Endothelial cell of umbilical vein (primary cell): ENCODE results near the gene POLR2L. TPM values are rescaled to one million over a fixed set of nuclear protein-coding genes. Genes with fewer than 3 reads are reported as not detected.

ENCODE experiments used
- BruUV-seq: library from RNA; stranded (reverse); fragments of 400-500 nt; replicated peaks from 2 replicates; lab custom pipeline; 2021; lab: Mats Ljungman, UMichigan
- CTCF ChIA-PET: fragments of 300-600, 350-600 bp; sonication (Branson Sonifier 250); formaldehyde crosslinking; loops from one replicate; lab custom pipeline; 2021; ENCODE audit warnings: antibody characterized with exemption, inconsistent platforms; lab: Charles Lee
- POLR2A ChIA-PET: fragments of 300-600, 350-600 bp; sonication (Branson Sonifier 250); formaldehyde crosslinking; loops from one replicate; lab custom pipeline; 2021; ENCODE audit warnings: antibody characterized with exemption, inconsistent platforms; lab: Charles Lee
- DNase-seq: peaks from one replicate; pipeline ENCODE4 v3.0.0-alpha.2; 2011; ENCODE audit warnings: low read depth, low spot score
- FAIRE-seq: peaks from 2 replicates; lab custom pipeline; 2011; peaks lifted over from hg19 to GRCh38; lab: Jason Lieb, UNC
- H2AFZ ChIP-seq: 2 replicates; pipeline ENCODE4 v1.6.0; 2012; ENCODE audit warnings: low read depth, low read length, control low read depth, inconsistent platforms
- H3K27ac ChIP-seq: 2 replicates; pipeline ENCODE4 v1.5.1; 2011; ENCODE audit warnings: low read depth, mild to moderate bottlenecking, control low read depth, low read length, moderate library complexity; ENCODE audit not compliant: insufficient read depth
- H3K27me3 ChIP-seq, 2 experiments: 2 replicates each; pipeline versions ENCODE4 v1.6.0 to v1.6.1; 2011; ENCODE audit warnings: low read length in 2 of 2, mixed read lengths in 1 of 2; ENCODE audit not compliant: control insufficient read depth in 2 of 2, insufficient read depth in 2 of 2
- H3K36me3 ChIP-seq, 2 experiments: 2 replicates in 1 of 2; 3 replicates in 1 of 2; pipeline ENCODE4 v1.5.1; 2011; ENCODE audit warnings: low read length in 2 of 2, mild to moderate bottlenecking in 1 of 2, moderate library complexity in 1 of 2; ENCODE audit not compliant: control insufficient read depth in 2 of 2, insufficient read depth in 2 of 2; ENCODE audit errors: extremely low read depth in 1 of 2
- H3K4me1 ChIP-seq: 3 replicates; pipeline ENCODE4 v1.5.1; 2011; ENCODE audit warnings: mild to moderate bottlenecking, low read length; ENCODE audit not compliant: control insufficient read depth, insufficient read depth; ENCODE audit errors: extremely low read depth
- H3K4me2 ChIP-seq: 2 replicates; pipeline ENCODE4 v1.6.1; 2011; ENCODE audit warnings: low read length, control low read depth, mixed read lengths; ENCODE audit not compliant: insufficient read depth
- H3K4me3 ChIP-seq, 3 experiments: fragments of 200-600 bp in 1 of 3; sonication (generic), shearing (Covaris generic) in 1 of 3; replicated peaks in 1 of 3; 2 replicates each; pipeline ENCODE4 v1.5.1; 2011 to 2016; ENCODE audit warnings: control low read depth in 3 of 3, low read length in 3 of 3, mild to moderate bottlenecking in 2 of 3, inconsistent platforms in 1 of 3, low read depth in 1 of 3, moderate library complexity in 1 of 3; ENCODE audit not compliant: insufficient read depth in 1 of 3
- H3K79me2 ChIP-seq: 2 replicates; pipeline ENCODE4 v1.6.0; 2012; ENCODE audit warnings: low read length, inconsistent platforms; ENCODE audit not compliant: control insufficient read depth, insufficient read depth
- H3K9ac ChIP-seq: replicated peaks from 2 replicates; pipeline ENCODE3; 2011; ENCODE audit warnings: low read length, control low read depth; ENCODE audit not compliant: insufficient read depth; ENCODE audit errors: extremely low read depth
- H3K9me1 ChIP-seq: replicated peaks from 3 replicates; pipeline ENCODE4 v1.6.0; 2011; ENCODE audit warnings: mild to moderate bottlenecking, low read length; ENCODE audit not compliant: control insufficient read depth, insufficient read depth; ENCODE audit errors: extremely low read depth
- H3K9me3 ChIP-seq: replicated peaks from 2 replicates; pipeline ENCODE4 v1.5.1; 2012; ENCODE audit warnings: low read length, inconsistent platforms; ENCODE audit not compliant: control insufficient read depth, insufficient read depth
- H4K20me1 ChIP-seq: replicated peaks from 2 replicates; pipeline ENCODE3; 2011; ENCODE audit warnings: mild to moderate bottlenecking, low read length; ENCODE audit not compliant: control insufficient read depth, insufficient read depth; ENCODE audit errors: extremely low read depth
- EZH2 ChIP-seq: IDR thresholded peaks from 2 replicates; pipeline ENCODE4 v1.6.1; 2012; ENCODE audit warnings: borderline replicate concordance, low read depth, mild to moderate bottlenecking, moderate library complexity, low read length, inconsistent platforms; ENCODE audit not compliant: severe bottlenecking
- FOS ChIP-seq: IDR thresholded peaks from 2 replicates; pipeline ENCODE4 v1.6.1; 2011; ENCODE audit warnings: mild to moderate bottlenecking, low read length, moderate library complexity, borderline replicate concordance; ENCODE audit not compliant: insufficient read depth
- GATA2 ChIP-seq: IDR thresholded peaks from 2 replicates; pipeline ENCODE4 v1.7.0; 2011; ENCODE audit warnings: low read depth, mild to moderate bottlenecking, moderate library complexity, mixed read lengths, low read length; ENCODE audit not compliant: insufficient read length, insufficient read depth
- JUN ChIP-seq: IDR thresholded peaks from 2 replicates; pipeline ENCODE4 v1.6.1; 2011; ENCODE audit warnings: borderline replicate concordance, low read depth; ENCODE audit not compliant: insufficient read length, insufficient read depth
- MYC ChIP-seq: IDR thresholded peaks from one replicate; pipeline ENCODE4 v1.6.1; 2011; ENCODE audit warnings: mild to moderate bottlenecking, low read depth, low read length
- POLR2A ChIP-seq: IDR thresholded peaks from 2 replicates; pipeline ENCODE4 v1.6.1; 2012; ENCODE audit warnings: low read depth, mild to moderate bottlenecking, control low read depth, low read length
- POLR2AphosphoS5 ChIP-seq: IDR thresholded peaks from 2 replicates; pipeline ENCODE4 v1.6.1; 2012; ENCODE audit warnings: low read depth, mild to moderate bottlenecking, control low read depth, low read length, moderate library complexity; ENCODE audit not compliant: insufficient read depth
- dilution Hi-C: fragments of 300-500 bp; cut with MboI; formaldehyde crosslinking; loops from one replicate; pipeline ENCODE4 v1.15.0; 2019; ENCODE audit warnings: low sequenced_read_pairs; ENCODE audit not compliant: extremely low pct_ligation_motif_present
- intact Hi-C: fragments of 100-400 bp; cut with micrococcal nuclease; formaldehyde crosslinking; loops from one replicate; pipeline ENCODE4 v1.10.0; 2022
- polyA plus RNA-seq, 4 experiments: library from polyadenylated mRNA; depleted of rRNA in 3 of 4; stranded (reverse) in 3 of 4; unstranded in 1 of 4; fragments of >200 nt; gene quantifications; 2 replicates each; pipeline versions ENCODE4 v1.2.1 to v1.2.3, GENCODE V29; 2011 to 2012; ENCODE audit warnings: missing spikeins in 1 of 4
- total RNA-seq: library from RNA; stranded (reverse); gene quantifications from 2 replicates; pipeline ENCODE4 v1.2.3, GENCODE V29; 2021
- TF ChIP-seq, protein P1 (sequence below), 2 donors: IDR thresholded peaks; 1 replicate in 1 of 2; 2 replicates in 1 of 2; pipeline ENCODE4 v1.5.1; 2011; ENCODE audit warnings: low read length in 2 of 2, mild to moderate bottlenecking in 2 of 2, moderate library complexity in 2 of 2, control low read depth in 1 of 2, inconsistent platforms in 1 of 2, low read depth in 1 of 2; ENCODE audit not compliant: insufficient read depth in 1 of 2; ENCODE audit errors: extremely low read depth in 1 of 2
- TF ChIP-seq, protein P2 (sequence below): IDR thresholded peaks from 2 replicates; pipeline ENCODE4 v1.6.1; 2011; ENCODE audit not compliant: insufficient read depth, insufficient read length

POLR2L gene
- total and polyA plus RNA-seq, 2 donors (not counting 3 experiments of a cell fraction or from before 2014, with no cell fraction given): 146 to 259 TPM

DNA sequence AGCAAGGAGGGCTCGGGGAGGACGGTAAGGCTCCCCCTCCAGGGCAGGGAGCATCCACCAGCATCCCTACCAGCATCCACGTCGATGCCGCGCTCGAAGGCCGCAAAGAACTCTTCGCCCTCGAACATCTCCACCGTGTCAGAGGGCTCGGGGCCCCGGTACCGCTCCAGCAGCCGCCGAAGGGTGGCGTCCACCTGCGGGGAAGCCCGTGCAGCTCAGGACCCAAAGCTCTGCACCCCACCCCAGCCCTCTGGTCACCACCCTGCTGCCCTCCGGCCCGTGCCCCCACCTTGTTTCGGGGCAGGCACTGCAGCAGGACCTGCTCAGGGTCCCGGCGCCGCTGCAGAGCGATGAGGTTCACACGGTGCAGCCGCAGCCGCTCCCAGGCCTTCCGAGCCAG lies 41.9 kb downstream of the POLR2L start:
- Histone ChIP-seq H3K4me2 (no peak overlapping the region), H3K27me3 (no peaks in the 10 kb centered on the region), H3K9me1 (no peaks in the 10 kb centered on the region), H2AFZ (no peak overlapping the region), H3K9ac (no peak overlapping the region), H3K36me3 (peaks cover 0 to 20% of the 10 kb centered on the region in 2 experiments), H3K9me3 (no peaks in the 10 kb centered on the region), H3K4me3 (no peak overlapping the region), H3K27ac (no peak overlapping the region), H3K79me2 (peaks cover 9% of the 10 kb centered on the region), H4K20me1 (no peaks in the 10 kb centered on the region), H3K4me1 (peaks cover 28% of the 10 kb centered on the region)
- DNase-seq (no peak), FAIRE-seq (no peak)
- BruUV-seq: no TSS peak
- POLR2A ChIA-PET: no interaction called here
- CTCF ChIA-PET: no interaction called here
- dilution Hi-C loops (no loop called here), intact Hi-C loops (no loop called here)
- TF ChIP-seq MYC (no peak), EZH2 (no peak), JUN (no peak)
- TF ChIP-seq, protein P1, sequence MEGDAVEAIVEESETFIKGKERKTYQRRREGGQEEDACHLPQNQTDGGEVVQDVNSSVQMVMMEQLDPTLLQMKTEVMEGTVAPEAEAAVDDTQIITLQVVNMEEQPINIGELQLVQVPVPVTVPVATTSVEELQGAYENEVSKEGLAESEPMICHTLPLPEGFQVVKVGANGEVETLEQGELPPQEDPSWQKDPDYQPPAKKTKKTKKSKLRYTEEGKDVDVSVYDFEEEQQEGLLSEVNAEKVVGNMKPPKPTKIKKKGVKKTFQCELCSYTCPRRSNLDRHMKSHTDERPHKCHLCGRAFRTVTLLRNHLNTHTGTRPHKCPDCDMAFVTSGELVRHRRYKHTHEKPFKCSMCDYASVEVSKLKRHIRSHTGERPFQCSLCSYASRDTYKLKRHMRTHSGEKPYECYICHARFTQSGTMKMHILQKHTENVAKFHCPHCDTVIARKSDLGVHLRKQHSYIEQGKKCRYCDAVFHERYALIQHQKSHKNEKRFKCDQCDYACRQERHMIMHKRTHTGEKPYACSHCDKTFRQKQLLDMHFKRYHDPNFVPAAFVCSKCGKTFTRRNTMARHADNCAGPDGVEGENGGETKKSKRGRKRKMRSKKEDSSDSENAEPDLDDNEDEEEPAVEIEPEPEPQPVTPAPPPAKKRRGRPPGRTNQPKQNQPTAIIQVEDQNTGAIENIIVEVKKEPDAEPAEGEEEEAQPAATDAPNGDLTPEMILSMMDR (IDR thresholded peaks at IDR 0.05; ENCODE audit: extremely low read depth in 1 of 2, insufficient read depth in 1 of 2, low read depth in 1 of 2, low read length in 2 of 2): no peak

DNA sequence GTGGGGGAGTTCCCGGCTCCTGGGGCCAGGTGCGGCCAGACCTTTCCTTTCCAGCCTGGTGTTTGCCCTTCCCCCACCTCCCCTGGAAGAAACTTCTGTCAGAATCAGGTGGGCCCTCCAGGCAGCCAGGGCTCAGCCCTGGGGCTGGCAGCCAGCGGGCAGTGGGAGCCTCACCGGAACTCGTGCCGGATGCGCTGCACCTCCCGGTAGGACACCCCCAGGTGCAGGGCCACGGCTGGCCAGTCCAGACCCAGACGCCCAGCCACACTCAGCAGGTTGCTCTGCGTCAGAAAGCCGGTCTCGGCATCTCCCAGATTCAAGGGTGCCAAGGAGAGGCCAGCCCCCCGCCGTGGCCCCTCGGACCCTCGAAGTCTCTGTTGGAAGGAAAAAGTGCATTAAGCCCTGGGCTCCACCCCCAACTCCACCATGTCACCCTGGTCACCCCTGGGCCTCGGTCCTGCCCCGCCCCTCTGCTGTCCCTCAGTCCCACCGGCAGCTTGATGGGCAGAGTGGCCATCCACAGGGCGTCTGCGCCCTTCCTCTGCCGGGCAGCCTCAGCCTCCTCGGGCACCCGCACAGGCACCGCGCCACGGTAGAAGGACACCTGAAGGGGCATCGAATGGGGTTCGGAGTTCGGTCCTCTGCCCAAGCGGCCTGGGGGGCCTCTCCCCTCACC lies 42.5 kb downstream of the POLR2L start:
- no peak for DNase-seq
- intact Hi-C loops: no loop called here
- dilution Hi-C loops: no loop called here
- no peaks in the 10 kb centered on the region for H3K9me1 ChIP-seq
- peaks cover 11% of the 10 kb centered on the region for H3K79me2 ChIP-seq
- H3K4me3 ChIP-seq: no peak overlapping the region
- peaks cover 26% of the 10 kb centered on the region for H3K4me1 ChIP-seq
- peaks cover 0 to 20% of the 10 kb centered on the region in 2 experiments for H3K36me3 ChIP-seq
- no peak overlapping the region for H2AFZ ChIP-seq
- no TSS peak for BruUV-seq
- H3K4me2 ChIP-seq: no peak overlapping the region
- no peak overlapping the region for H3K9ac ChIP-seq
- no peak overlapping the region for H3K27ac ChIP-seq
- TF ChIP-seq POLR2A (no peak), MYC (no peak), POLR2AphosphoS5 (no peak), GATA2 (no peak), JUN (no peak), FOS (no peak), EZH2 (no peak)
- TF ChIP-seq, protein P2, sequence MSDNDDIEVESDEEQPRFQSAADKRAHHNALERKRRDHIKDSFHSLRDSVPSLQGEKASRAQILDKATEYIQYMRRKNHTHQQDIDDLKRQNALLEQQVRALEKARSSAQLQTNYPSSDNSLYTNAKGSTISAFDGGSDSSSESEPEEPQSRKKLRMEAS: no peak
- TF ChIP-seq, protein P1 (IDR thresholded peaks at IDR 0.05; ENCODE audit: extremely low read depth in 1 of 2, insufficient read depth in 1 of 2, low read depth in 1 of 2, low read length in 2 of 2): no peak
- ChIA-PET POLR2A (no interaction called here), CTCF (no interaction called here)
- no peaks in the 10 kb centered on the region for H4K20me1 ChIP-seq
- H3K9me3 ChIP-seq: no peaks in the 10 kb centered on the region
- FAIRE-seq: no peak
- H3K27me3 ChIP-seq: no peaks in the 10 kb centered on the region
